ENCODE measurements around the gene FUT8.

The FUT8 gene

DNA sequence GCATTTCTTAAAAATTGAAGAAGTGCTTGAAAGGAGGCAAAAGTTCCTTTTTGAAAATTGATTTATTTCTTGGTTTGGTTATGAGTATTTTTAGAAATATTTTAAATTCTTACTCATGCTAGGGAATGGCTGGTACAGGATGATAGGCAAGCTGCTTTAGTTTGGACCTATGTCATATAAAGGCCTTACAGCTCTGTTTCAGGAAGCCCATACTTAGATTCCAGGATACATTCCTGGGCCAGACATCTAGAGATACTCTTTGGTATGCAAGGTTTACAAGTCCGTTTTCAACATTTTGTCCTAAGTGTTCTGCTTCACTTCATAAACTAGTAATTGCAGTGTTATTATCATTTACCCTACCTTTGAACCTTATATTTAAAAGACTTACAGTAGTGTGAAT, 186.8 kb downstream of the FUT8 start:
- DNase-seq (ENCODE audit: low spot score), result no peak
- TF ChIP-seq, protein P1, sequence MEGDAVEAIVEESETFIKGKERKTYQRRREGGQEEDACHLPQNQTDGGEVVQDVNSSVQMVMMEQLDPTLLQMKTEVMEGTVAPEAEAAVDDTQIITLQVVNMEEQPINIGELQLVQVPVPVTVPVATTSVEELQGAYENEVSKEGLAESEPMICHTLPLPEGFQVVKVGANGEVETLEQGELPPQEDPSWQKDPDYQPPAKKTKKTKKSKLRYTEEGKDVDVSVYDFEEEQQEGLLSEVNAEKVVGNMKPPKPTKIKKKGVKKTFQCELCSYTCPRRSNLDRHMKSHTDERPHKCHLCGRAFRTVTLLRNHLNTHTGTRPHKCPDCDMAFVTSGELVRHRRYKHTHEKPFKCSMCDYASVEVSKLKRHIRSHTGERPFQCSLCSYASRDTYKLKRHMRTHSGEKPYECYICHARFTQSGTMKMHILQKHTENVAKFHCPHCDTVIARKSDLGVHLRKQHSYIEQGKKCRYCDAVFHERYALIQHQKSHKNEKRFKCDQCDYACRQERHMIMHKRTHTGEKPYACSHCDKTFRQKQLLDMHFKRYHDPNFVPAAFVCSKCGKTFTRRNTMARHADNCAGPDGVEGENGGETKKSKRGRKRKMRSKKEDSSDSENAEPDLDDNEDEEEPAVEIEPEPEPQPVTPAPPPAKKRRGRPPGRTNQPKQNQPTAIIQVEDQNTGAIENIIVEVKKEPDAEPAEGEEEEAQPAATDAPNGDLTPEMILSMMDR (IDR thresholded peaks at IDR 0.05; ENCODE audit: extremely low read depth, missing control alignments), result no peak

DNA sequence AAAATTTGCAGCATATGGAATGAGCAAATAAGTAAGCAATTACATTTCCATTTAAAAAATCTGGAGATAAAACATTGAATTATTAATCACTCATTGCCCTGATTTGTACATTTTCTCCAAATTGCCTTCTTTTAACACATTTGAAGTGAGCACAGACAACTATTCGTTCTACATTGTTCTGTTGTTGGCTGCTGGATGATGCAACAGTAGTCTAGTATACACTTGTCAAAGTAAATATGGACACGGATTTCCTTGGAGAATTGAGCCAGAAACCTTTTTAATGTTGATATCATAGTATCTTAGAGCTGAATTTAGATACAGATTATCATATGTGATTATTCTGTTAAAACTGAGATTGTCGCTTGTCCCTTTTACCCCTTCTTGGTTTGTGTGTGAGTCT, 188.2 kb downstream of the FUT8 start:
- no peak for DNase-seq (ENCODE audit: low spot score)
- TF ChIP-seq, protein P1 (IDR thresholded peaks at IDR 0.05; ENCODE audit: extremely low read depth, missing control alignments), result no peak

DNA sequence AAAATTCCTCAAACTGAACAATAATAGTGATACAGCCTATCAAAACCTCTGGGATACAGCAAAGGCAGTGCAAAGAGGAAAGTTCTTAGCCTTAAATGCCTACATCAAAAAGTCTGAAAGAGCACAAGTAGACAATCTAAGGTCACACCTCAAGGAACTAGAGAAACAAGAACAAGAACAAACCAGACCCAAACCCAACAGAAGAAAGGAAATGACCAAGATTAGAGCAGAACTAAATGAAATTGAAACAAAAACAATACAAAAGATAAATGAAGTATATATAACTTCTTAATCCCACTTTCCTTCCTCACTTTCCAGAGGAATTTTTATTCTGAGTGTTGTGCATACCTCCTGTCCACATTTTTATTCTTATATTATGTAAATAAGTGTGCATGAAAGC, 192.0 kb downstream of the FUT8 start:
- DNase-seq (ENCODE audit: low spot score), result no peak
- TF ChIP-seq, protein P1 (IDR thresholded peaks at IDR 0.05; ENCODE audit: extremely low read depth, missing control alignments), result no peak

DNA sequence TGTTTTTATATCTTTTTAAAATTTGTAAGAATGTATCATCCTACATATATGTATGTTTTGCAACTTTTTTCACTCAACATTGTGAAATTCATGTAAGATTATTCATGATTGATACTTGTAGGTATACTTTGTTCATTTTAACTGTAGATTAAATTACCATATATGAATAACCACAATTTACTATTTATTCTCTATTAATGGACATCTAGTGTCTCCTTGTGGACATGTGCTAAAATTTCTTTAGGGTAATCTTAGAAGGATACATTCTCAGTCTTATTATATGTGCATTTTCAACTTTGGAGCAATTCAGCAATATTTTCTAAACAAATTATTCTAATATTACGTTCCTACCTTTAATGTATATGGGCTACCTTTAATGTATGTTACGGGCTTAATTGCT, 192.4 kb downstream of the FUT8 start:
- TF ChIP-seq, protein P1 (IDR thresholded peaks at IDR 0.05; ENCODE audit: extremely low read depth, missing control alignments), result no peak
- no peak for DNase-seq (ENCODE audit: low spot score)

DNA sequence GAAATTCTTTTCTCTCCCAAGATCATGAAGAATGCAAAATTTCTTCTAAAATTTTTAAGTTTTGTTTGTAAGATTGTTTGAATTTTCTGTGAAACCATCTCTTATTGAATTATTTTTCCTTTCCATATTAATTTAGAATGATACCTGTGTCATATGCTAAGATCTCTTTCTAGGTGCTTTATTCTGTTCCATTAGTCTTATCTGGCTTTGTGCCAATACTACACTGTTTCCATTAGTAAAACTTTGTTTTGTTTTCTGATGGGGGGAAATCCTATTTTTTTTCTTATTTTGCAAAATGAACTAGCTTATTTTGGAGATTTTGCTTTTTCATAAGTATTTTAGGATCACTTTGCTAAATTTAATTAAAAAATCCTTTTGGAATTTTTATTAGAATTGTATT, 193.9 kb downstream of the FUT8 start:
- TF ChIP-seq, protein P1 (IDR thresholded peaks at IDR 0.05; ENCODE audit: extremely low read depth, missing control alignments), result no peak
- no peak for DNase-seq (ENCODE audit: low spot score)

DNA sequence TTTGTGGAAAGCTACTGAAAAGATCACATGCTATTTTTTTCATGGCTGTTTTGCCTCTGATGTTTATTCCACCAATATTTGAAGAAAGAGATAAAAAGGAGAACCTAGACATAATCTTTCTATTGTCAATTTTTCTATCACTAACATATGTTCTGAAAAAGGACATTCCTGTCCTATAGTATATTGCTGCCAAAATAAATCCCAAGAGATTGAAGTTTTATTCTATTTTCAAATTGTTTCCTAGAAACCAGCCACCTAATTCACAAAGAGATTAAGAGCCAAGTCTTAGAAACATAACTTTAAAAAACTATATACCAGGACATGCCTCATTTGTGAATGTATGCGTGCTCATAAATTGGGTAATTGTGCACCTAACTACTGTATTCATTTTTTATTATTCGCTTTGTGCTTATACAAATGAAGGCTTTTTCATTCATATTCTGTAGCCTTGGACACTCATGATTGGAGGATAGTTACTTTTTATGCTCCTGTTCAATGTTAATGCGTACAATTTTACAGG, 200.7 kb downstream of the FUT8 start:
- TF ChIP-seq, protein P1 (IDR thresholded peaks at IDR 0.05; ENCODE audit: extremely low read depth, missing control alignments), result no peak
- DNase-seq (ENCODE audit: low spot score), result no peak

DNA sequence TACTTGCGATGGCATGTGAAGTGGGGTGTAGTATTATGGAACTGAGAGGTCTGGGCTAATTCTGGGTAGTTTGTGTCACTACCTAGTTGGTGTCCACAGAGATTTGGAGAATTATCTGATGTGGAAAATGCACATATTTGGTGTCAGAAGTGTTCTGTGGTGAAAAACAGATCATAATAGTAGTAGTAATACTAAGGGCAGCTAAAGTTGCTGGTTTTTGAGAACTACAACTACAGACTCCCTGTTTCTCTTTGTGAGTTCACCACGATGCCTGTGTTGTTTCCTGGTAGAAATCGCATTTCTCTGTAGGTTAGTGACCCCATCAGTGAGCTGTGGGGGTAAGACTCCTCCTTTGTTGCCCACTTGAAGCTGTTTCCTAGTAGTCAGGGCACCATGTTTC, 206.5 kb downstream of the FUT8 start:
- TF ChIP-seq, protein P1 (IDR thresholded peaks at IDR 0.05; ENCODE audit: extremely low read depth, missing control alignments), result no peak
- DNase-seq (ENCODE audit: low spot score), result no peak
